SKM-1 treated with dmso at 0.1 percent for 144 hours (cell line): ENCODE data around the gene VARS1.
"Not testable (repeated sequence)": the region's sequence is repeated elsewhere in the genome, so short reads cannot be mapped to it uniquely, and the experiment has no call there.

ENCODE experiments used
- DNase-seq: peaks from one replicate; lab custom pipeline; 2025; ENCODE audit not compliant: unreplicated experiment; lab: John Stamatoyannopoulos, UW

VARS1 gene

DNA sequence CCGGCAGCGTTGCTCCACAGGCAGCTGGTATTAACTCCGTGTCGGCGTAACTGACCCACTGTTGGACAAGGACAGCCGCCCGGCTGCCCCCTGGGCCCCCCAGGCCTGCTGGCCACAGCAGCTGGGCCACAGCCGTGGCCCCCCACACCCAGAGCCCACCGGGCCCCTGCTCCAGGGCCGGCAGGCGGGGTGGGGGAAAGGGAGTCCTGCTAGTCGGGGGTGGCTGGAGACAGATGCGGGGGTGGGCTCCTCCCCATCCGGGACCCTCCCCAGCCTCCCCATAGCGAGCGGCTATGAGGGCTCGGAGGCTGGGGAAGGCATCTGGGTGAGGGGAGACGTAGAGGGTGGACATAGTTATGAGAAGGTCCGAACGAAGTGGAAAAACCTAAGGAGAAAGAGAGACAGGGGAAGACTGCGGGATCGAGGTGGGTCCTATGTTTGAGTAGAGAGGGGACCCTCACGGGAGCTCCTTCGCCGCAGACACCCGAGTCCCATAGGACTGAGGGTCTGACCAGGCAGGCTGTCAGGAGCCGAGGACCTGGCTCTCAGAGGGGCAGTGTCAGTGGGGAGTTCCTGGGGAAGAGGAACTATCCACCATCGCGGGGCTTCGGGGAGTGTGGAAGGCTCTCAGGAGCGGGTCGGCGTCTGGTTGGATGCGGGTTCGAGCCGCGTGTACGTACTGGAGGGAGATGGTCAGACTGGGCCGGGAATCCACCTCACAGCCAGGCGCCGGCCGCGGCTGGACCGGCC lies 511 bp downstream of the VARS1 start:
- no peak for DNase-seq

GRCh38 chr6:31794294-31794865 lies 1.2 kb downstream of the VARS1 start:
- peak; percentile 45 for DNase-seq

DNA sequence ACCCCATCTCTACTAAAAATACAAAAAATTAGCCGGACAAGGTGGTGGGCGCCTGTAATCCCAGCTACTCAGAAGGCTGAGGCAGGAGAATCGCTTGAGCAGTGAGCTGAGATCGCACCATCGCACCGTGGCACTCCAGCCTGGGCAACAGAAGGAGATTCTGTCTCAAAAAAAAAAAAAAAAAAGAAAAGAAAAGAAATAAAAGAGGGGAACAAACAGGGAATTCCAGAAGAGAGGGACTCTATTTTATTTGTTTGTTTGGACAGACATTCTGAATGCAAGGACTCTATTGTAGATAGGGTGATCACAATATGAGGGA lies 1.7 kb downstream of the VARS1 start:
- DNase-seq = not testable (repeated sequence)

GRCh38 chr6:31792761-31793171 lies 2.8 kb downstream of the VARS1 start:
- DNase-seq = no peak

GRCh38 chr6:31792090-31792374 lies 3.5 kb downstream of the VARS1 start:
- DNase-seq = no peak

- DNase-seq = peak; percentile 33
Measured at GRCh38 chr6:31791324-31792089, 4.0 kb downstream of the VARS1 start.

- no peak for DNase-seq
Measured at GRCh38 chr6:31785475-31785874, 10.1 kb downstream of the VARS1 start.

GRCh38 chr6:31784098-31784925 lies 11.2 kb downstream of the VARS1 start:
- DNase-seq = no peak

GRCh38 chr6:31782126-31782855 lies 13.3 kb downstream of the VARS1 start:
- DNase-seq = no peak

- no peak for DNase-seq
Measured at GRCh38 chr6:31781244-31782125, 14.1 kb downstream of the VARS1 start.

DNA sequence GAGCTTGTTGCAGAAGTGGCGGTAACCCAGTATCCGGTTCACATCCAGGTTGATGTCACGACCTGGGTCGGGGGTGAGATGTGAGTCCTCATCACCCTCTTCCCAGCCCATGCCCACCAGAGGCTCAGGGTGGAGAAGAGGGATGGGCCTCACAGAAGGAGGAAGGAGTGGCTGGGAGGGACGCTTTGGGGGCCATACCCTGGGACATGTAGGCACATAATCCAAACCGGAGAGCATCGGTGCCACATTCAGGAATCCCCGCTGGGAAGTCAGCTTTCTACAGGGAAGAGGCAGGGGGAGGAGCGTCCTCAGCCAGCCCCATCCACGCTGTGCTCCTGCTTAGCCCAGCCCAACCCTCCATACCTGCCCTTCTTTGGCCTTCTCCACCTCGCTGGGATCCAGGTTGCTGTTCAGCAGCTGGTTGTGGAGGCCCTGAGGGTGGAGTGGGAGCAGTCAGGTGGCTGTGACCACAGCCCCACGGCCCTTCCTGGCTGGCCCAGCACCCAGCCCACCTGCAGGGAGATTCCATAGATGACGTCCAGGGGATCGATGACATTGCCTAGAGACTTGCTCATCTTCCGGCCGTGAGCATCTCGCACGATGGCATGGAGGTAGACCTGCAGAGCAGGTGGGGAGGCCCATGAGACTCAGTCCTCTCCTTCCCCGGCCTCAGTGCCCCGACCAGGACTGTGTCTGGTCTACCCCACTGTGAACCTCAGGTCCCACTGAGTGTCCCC lies 14.9 kb downstream of the VARS1 start:
- DNase-seq = no peak

- no peak for DNase-seq
Measured at GRCh38 chr6:31779908-31780307, 15.6 kb downstream of the VARS1 start.

GRCh38 chr6:31778999-31779885 lies 16.3 kb downstream of the VARS1 start:
- no peak for DNase-seq

- DNase-seq = no peak
Measured at GRCh38 chr6:31778193-31778592, 17.4 kb downstream of the VARS1 start.

- DNase-seq = no peak
Measured at GRCh38 chr6:31777667-31778050, 17.9 kb downstream of the VARS1 start.

DNA sequence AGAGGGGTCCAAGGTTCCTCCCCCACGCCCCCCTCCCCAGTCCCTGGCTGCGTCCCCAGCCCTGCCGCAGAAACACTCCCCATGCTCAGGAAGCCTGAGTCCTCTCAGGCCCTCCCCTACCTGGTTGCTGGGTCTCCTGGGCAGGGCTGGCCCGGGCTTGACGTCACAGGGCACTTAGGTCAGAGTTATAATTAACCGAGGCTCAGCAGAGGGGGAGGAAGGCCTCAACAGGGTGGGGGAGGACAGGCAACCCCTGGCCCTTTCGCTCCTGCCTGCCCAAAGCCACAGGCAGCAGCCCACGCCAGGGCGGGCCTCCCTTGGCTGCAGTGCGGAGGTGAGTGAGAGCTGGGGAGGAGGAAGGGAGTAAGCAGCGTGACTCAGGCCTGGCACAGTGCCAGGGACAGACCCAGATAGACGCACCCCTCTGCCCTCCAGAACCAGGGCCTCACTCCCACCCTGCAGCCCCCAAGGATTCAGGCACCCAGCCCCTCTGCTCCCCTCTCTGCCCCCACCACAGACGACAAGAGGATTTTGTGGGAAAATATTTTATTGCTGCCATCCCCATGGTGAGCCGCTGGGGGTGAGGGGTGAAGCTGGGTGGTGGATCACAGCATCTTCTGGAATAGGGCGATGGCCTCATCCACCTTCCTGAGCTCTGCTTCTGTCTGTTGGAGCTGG lies 18.4 kb downstream of the VARS1 start, which contains the start of gene VWA7:
Gene VWA7, minus strand, starts transcription at position 340 of the 678 bp plus-strand sequence. CDS start 549 bp downstream, outside the sequence.
- peak; percentile 91 for DNase-seq

DNA sequence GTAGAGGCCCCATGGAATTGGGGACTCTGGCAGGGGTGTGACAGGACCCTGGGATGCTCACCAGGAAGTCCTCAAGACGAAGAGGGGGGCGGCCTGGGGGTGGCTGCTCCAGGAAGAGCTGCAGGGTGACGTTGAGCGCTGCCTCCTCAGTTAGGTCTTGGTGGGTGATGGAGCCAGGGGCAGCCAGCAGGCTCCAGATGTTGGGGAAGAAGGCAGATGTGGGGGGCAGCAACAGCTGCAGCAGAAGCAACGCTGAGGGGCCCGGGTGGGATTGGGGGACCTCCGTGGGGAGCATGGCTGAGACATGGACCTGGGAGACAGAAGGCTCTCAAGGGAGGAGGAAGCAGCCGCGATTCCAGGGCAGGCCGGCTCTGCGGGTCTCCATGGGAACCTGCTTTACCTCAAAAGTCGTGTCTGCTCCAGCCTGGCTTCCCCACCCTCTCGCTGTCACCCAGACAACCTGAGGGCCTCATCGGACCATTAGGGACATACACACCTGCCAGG lies 19.0 kb downstream of the VARS1 start:
- peak; percentile 74 for DNase-seq
